ENCODE data around the gene TNFRSF19. TPM values are rescaled to one million over a fixed set of nuclear protein-coding genes. Genes with fewer than 3 reads are reported as not detected.
A peak's percentile ranks its signal among the peaks of the same experiment; 100 is the strongest.

TNFRSF19 gene
- total RNA-seq, 6 donors from 2014 or later: 7.8 to 23.5 (median 14.5) TPM

- Histone ChIP-seq H3K9me3 (no peaks in the 10 kb centered on the region), H3K36me3 (no peaks in the 10 kb centered on the region), H3K4me1 (peaks cover 13 to 28% (median 22%) of the 10 kb centered on the region in 4 donors), H3K27ac (peak overlapping the region in 3 of 4 donors; percentile 11 to 58 (median 43)), H3K27me3 (no peaks in the 10 kb centered on the region), H3K4me3 (no peak overlapping the region)
- DNase-seq (no peak), ATAC-seq (ENCODE audit: low FRiP score in 2 of 2) (peak in 1 of 2 donors; percentile 30)
- TF ChIP-seq EP300 (IDR thresholded peaks at IDR 0.05) (no peak), CTCF (IDR thresholded peaks at IDR 0.05) (no peak), POLR2AphosphoS5 (IDR thresholded peaks at IDR 0.05) (no peak), POLR2A (IDR thresholded peaks at IDR 0.05) (no peak)
- WGBS, 2 donors: 67 to 72% methylated on average over 10 of the region's 10 CpGs
Observed at GRCh38 chr13:23652909-23653726, 82.9 kb downstream of the TNFRSF19 start.

DNA sequence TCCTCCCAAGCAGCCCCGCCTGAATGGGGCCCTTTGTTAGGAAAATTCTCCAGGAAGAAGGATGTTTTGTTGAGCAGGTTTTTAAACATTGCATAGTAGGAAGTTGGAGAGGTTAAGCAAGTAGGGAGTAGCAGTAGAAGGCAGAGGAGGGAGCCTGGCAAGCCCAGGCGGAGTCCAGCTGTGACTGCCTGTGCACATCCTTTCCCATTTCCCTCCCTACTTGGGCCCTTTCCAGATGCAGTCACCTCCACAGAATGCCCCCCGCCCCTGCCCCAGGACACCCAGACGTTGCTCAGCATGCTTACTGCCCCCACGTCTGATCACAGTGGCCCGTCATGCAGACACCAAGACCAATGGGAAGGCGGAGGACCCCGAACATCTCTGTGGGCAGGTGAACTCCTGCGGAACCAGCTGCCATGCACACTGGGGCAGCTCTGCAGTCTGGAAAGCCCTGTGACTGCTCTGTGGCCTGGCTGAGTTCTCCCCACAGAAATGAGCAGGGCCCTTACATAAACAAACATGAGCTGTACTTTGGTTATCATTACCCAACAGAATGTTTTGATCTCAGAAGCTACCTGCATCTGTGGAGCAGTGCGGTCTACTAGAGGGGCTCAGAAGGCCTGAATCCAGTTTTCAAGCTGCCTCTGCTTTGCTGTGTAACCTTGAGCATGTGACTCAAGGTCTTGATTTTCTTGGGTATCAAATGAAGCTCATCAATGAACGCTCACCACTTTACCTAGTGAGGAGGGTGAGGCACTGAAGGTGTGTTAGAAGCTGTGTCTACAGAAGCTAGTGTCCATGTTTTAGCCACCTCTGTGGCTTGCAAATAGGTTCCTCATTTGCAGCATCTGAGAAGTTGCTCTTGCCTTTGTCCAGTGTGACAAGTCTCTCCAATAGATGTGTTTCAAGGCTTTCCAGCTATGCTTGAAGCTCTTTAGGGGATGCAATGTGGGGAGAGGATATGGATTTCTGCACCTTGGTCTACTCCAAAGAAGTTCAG, 84.2 kb downstream of the TNFRSF19 start:
- DNase-seq (no peak), ATAC-seq (ENCODE audit: low FRiP score in 2 of 2) (no peak)
- H3K9me3 ChIP-seq: no peaks in the 10 kb centered on the region
- TF ChIP-seq POLR2AphosphoS5 (IDR thresholded peaks at IDR 0.05) (no peak), POLR2A (IDR thresholded peaks at IDR 0.05) (no peak)
- no peak overlapping the region for H3K4me3 ChIP-seq
- H3K27me3 ChIP-seq: no peaks in the 10 kb centered on the region
- WGBS, 2 donors: 70 to 72% methylated on average over 5 to 11 of the region's 11 CpGs
- peak overlapping the region in 3 of 4 donors; percentile 12 to 58 (median 58) for H3K27ac ChIP-seq
- peaks cover 13 to 28% (median 22%) of the 10 kb centered on the region in 4 donors for H3K4me1 ChIP-seq
- H3K36me3 ChIP-seq: no peaks in the 10 kb centered on the region

- TF ChIP-seq EP300 (IDR thresholded peaks at IDR 0.05) (no peak), POLR2A (IDR thresholded peaks at IDR 0.05) (no peak), POLR2AphosphoS5 (IDR thresholded peaks at IDR 0.05) (no peak), CTCF (IDR thresholded peaks at IDR 0.05) (no peak)
- H3K27ac ChIP-seq: no peak overlapping the region
- H3K4me3 ChIP-seq: no peak overlapping the region
- ATAC-seq (ENCODE audit: low FRiP score in 2 of 2) (no peak), DNase-seq (no peak)
- no peaks in the 10 kb centered on the region for H3K36me3 ChIP-seq
- 82 to 89% methylated on average over 3 of the region's 3 CpGs for WGBS, 2 donors
- peaks cover 13 to 28% (median 22%) of the 10 kb centered on the region in 4 donors for H3K4me1 ChIP-seq
- H3K9me3 ChIP-seq: no peaks in the 10 kb centered on the region
- H3K27me3 ChIP-seq: no peaks in the 10 kb centered on the region
Observed at GRCh38 chr13:23655321-23655720, 85.1 kb downstream of the TNFRSF19 start.

GRCh38 chr13:23656637-23657371, 86.6 kb downstream of the TNFRSF19 start:
- no peak for DNase-seq
- ATAC-seq (ENCODE audit: low FRiP score in 2 of 2): peak in 1 of 2 donors; percentile 62
- Histone ChIP-seq H3K27ac (peak overlapping the region in 1 of 4 donors; percentile 40), H3K27me3 (no peaks in the 10 kb centered on the region), H3K4me3 (no peak overlapping the region), H3K4me1 (peaks cover 13 to 28% (median 22%) of the 10 kb centered on the region in 4 donors), H3K9me3 (no peaks in the 10 kb centered on the region), H3K36me3 (no peaks in the 10 kb centered on the region)
- TF ChIP-seq POLR2AphosphoS5 (IDR thresholded peaks at IDR 0.05) (no peak), CTCF (IDR thresholded peaks at IDR 0.05) (no peak), EP300 (IDR thresholded peaks at IDR 0.05) (no peak), POLR2A (IDR thresholded peaks at IDR 0.05) (no peak)
- WGBS, 2 donors: 43 to 44% methylated on average over 4 of the region's 4 CpGs
